K562 (cell line): ENCODE data around the gene NKIRAS2. TPM values are rescaled to one million over a fixed set of nuclear protein-coding genes. Genes with fewer than 3 reads are reported as not detected.
"Not testable (repeated sequence)": the region's sequence is repeated elsewhere in the genome, so short reads cannot be mapped to it uniquely, and the experiment has no call there.

Source experiments
- ATAC-seq: fragments of 200-7000 bp; cut with Tn5 transposase; 3 replicates; pipeline ENCODE4 v1.9.1; 2020; ENCODE audit warnings: moderate library complexity
- BruUV-seq: library from RNA; stranded (reverse); fragments of 400-500 nt; replicated peaks from 2 replicates; lab custom pipeline; 2021; lab: Mats Ljungman, UMichigan
- CTCF ChIA-PET: fragments of 300-600 bp; formaldehyde crosslinking; extraction: SDS; loops from one replicate; lab custom pipeline; 2021; ENCODE audit warnings: low intra/inter-chr PET ratio; lab: Yijun Ruan, JAX
- POLR2A ChIA-PET: fragments of 300-600, 350-650 bp; sonication (Branson Sonifier 250); formaldehyde crosslinking; extraction: SDS; loops from one replicate; lab custom pipeline; 2021; ENCODE audit warnings: antibody characterized with exemption, inconsistent platforms; lab: Yijun Ruan, JAX
- DNase-seq, 4 experiments: peaks; one replicate each; pipeline versions ENCODE4 v3.0.0 to v3.0.0-alpha.2; 2011 to 2018; ENCODE audit warnings: low spot score in 3 of 4, mixed read lengths in 3 of 4; ENCODE audit errors: extremely low read depth in 1 of 4
- FAIRE-seq: peaks from 2 replicates; lab custom pipeline; 2011; peaks lifted over from hg19 to GRCh38; lab: Jason Lieb, UNC
- H2AFZ ChIP-seq: 2 replicates; pipeline ENCODE4 v1.6.0; 2011; ENCODE audit warnings: low read depth, low read length, control low read depth, inconsistent platforms
- H3K27ac ChIP-seq: fragments of 200-600 bp; 3 replicates; pipeline ENCODE4 v1.8.0; 2011; ENCODE audit warnings: low read depth, mild to moderate bottlenecking, control low read depth, inconsistent platforms, low read length, moderate library complexity, mixed read lengths; ENCODE audit errors: extremely low read depth
- H3K27me3 ChIP-seq, 2 experiments: fragments of 300-600 bp in 1 of 2; 2 replicates in 1 of 2; 3 replicates in 1 of 2; pipeline versions ENCODE4 v1.6.0 to v1.8.0; 2011; ENCODE audit warnings: inconsistent platforms in 2 of 2, low read length in 2 of 2, mild to moderate bottlenecking in 1 of 2, mixed read lengths in 1 of 2, moderate library complexity in 1 of 2; ENCODE audit not compliant: control insufficient read depth in 2 of 2, insufficient read depth in 2 of 2
- H3K36me3 ChIP-seq: fragments of 300-600 bp; 3 replicates; pipeline ENCODE4 v1.8.0; 2011; ENCODE audit warnings: mild to moderate bottlenecking, low read length, inconsistent platforms; ENCODE audit not compliant: control insufficient read depth, insufficient read depth
- H3K4me1 ChIP-seq, 2 experiments: fragments of 200-600 bp in 1 of 2; replicated peaks in 1 of 2; 2 replicates in 1 of 2; 3 replicates in 1 of 2; pipeline versions ENCODE4 v1.5.1 to v1.8.0; 2011; ENCODE audit warnings: inconsistent platforms in 2 of 2, low read length in 2 of 2, mild to moderate bottlenecking in 1 of 2, mixed read lengths in 1 of 2, moderate library complexity in 1 of 2; ENCODE audit not compliant: control insufficient read depth in 2 of 2, insufficient read depth in 2 of 2
- H3K4me2 ChIP-seq: 2 replicates; pipeline ENCODE4 v1.6.1; 2011; ENCODE audit warnings: low read length, control low read depth, inconsistent platforms, mixed read lengths; ENCODE audit not compliant: insufficient read depth
- H3K4me3 ChIP-seq: fragments of 200-600 bp; sonication (generic), shearing (Covaris generic); 2 replicates; pipeline ENCODE4 v1.5.1; 2016; ENCODE audit warnings: control low read depth, inconsistent platforms
- H3K79me2 ChIP-seq: fragments of 200-600 bp; 3 replicates; pipeline ENCODE4 v1.8.0; 2011; ENCODE audit warnings: low read length, inconsistent platforms; ENCODE audit not compliant: control insufficient read depth, insufficient read depth
- H3K9ac ChIP-seq, 2 experiments: 2 replicates each; pipeline versions ENCODE4 v1.6.0 to v1.6.1; 2011; ENCODE audit warnings: low read depth in 2 of 2, low read length in 2 of 2, control low read depth in 1 of 2, inconsistent platforms in 1 of 2, mild to moderate bottlenecking in 1 of 2, mixed read lengths in 1 of 2; ENCODE audit not compliant: insufficient read depth in 1 of 2
- H3K9me1 ChIP-seq: one replicate; pipeline ENCODE4 v1.6.0; 2011; ENCODE audit warnings: inconsistent platforms, mild to moderate bottlenecking, low read length, moderate library complexity; ENCODE audit not compliant: control insufficient read depth, insufficient read depth
- H3K9me3 ChIP-seq: replicated peaks from 2 replicates; pipeline ENCODE4 v1.5.1; 2011; ENCODE audit warnings: low read depth, low read length, inconsistent platforms; ENCODE audit not compliant: control insufficient read depth, insufficient read depth
- H4K20me1 ChIP-seq: replicated peaks from 2 replicates; pipeline ENCODE4 v1.6.1; 2011; ENCODE audit warnings: low read length, inconsistent platforms, mixed read lengths; ENCODE audit not compliant: control insufficient read depth, insufficient read depth
- WGBS: fragments of 100-300 bp; shearing (Covaris generic); methylation state at CpG from one replicate; pipeline ENCODE4 v1.1.6; 2016; ENCODE audit warnings: low coverage, mixed read lengths; ENCODE audit not compliant: insufficient coverage; ENCODE audit errors: missing lambda C conversion rate; 5-methylcytosine and 5-hydroxymethylcytosine counted together
- in situ Hi-C: fragments of 300-500 bp; cut with MboI; formaldehyde crosslinking; loops from 4 replicates; pipeline ENCODE4 v1.15.0; 2018; ENCODE audit warnings: inconsistent platforms, mixed read lengths
- intact Hi-C: fragments of 100-400 bp; cut with micrococcal nuclease; formaldehyde crosslinking; loops from 2 replicates; pipeline ENCODE4 v1.14.2; 2022
- polyA plus RNA-seq, 8 experiments: library from polyadenylated mRNA; depleted of rRNA in 4 of 8; stranded (reverse) in 5 of 8; unstranded in 3 of 8; fragments of >200 nt; fragmentation: Nextera tagmentation in 2 of 8; fragmentation: Illumina TruSeq in 1 of 8; extraction: Ambion mirVana in 2 of 8; extraction: Trizol in 1 of 8; gene quantifications; 2 replicates each; pipeline versions ENCODE4 v1.2.1 to v1.2.3, GENCODE V29; 2011 to 2014; ENCODE audit warnings: inconsistent platforms in 1 of 8, missing spikeins in 1 of 8
- total RNA-seq, 7 experiments: library from RNA; depleted of rRNA in 6 of 7; stranded (reverse); fragments of >200 nt in 6 of 7; fragmentation: Illumina TruSeq in 2 of 7; extraction: Trizol in 2 of 7; gene quantifications; 2 replicates each; pipeline versions ENCODE4 v1.2.1 to v1.2.3, GENCODE V29; 2011 to 2021; ENCODE audit warnings: low replicate concordance in 1 of 7
- TF ChIP-seq, protein P1 (sequence below), 2 experiments: fragments of 450-650 bp; IDR thresholded peaks; 2 replicates each; pipeline ENCODE4 v1.6.1; 2016

Gene NKIRAS2
- total and polyA plus RNA-seq, 9 of the 15 experiments (the other 6 are each of a cell fraction or from before 2014, with no cell fraction given), result 10.1 to 65.5 (median 29.8) TPM

DNA sequence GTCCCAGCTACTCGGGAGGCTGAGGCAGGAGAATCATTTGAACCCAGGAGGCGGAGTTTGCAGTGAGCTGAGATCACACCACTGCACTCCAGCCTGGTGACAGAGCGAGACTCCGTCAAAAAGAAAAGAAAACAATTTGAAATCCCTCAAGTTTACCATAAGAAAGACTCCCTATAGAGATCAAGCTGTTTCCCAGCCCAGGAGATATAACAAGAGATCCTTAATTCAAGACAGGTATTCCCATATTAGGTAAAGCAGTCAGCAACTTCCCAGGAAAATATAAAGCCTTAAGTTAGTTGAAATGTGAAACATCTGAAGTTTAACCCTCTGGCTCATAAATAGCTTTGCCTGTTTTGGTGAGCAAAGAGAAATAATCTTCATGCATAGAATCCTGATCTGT is 7.5 kb upstream of the NKIRAS2 start:
- H2AFZ ChIP-seq, H3K4me2 ChIP-seq, DNase-seq, CTCF ChIA-PET, H3K9ac ChIP-seq, in situ Hi-C loops, BruUV-seq, H3K4me3 ChIP-seq, H3K27me3 ChIP-seq, FAIRE-seq, H3K9me3 ChIP-seq, intact Hi-C loops, ATAC-seq, H3K27ac ChIP-seq, H3K9me1 ChIP-seq: not testable (repeated sequence)
- peaks cover 5 to 26% of the 10 kb centered on the region in 2 experiments; a peak in 3 of 5 replicates for H3K4me1 ChIP-seq
- WGBS, result 71% methylated on average over 4 of the region's 4 CpGs
- H4K20me1 ChIP-seq, result peaks cover 26% of the 10 kb centered on the region
- POLR2A ChIA-PET, result interaction anchor here (0.7 to 2.8 kb wide), 4 partner anchors 14 to 46 kb away, joined by 3 to 7 read pairs (median 3); partner anchors contain the start of gene CNP
- H3K79me2 ChIP-seq, result peaks cover 97% of the 10 kb centered on the region
- H3K36me3 ChIP-seq, result peaks cover 63% of the 10 kb centered on the region

DNA sequence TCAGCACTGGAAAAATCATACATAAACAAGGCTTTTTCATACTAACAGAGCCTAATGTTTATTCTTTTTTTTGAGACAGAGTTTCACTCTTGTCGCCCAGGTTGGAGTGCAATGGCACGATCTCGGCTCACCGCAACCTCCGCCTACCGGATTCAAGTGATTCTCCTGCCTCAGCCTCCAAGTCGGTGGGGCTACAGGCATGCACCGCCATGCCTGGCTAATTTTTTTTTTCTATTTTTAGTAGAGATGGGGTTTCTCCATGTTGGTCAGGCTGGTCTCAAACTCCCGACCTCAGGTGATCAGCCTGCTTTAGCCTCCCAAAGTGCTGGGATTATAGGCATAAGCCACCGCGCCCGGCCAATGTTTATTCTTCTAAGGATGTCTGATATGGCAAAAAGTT is 6.2 kb upstream of the NKIRAS2 start:
- ATAC-seq, H3K9me3 ChIP-seq, H3K9ac ChIP-seq, intact Hi-C loops, DNase-seq, H3K4me3 ChIP-seq, H3K9me1 ChIP-seq, H2AFZ ChIP-seq, H3K27ac ChIP-seq, in situ Hi-C loops, FAIRE-seq, BruUV-seq, H3K27me3 ChIP-seq: not testable (repeated sequence)
- Histone ChIP-seq H4K20me1 (peaks cover 26% of the 10 kb centered on the region), H3K4me2 (peak overlapping the region; percentile 19; the same call in 1 of the 2 replicates), H3K4me1 (peaks cover 8 to 33% of the 10 kb centered on the region in 2 experiments; a peak in 3 of 5 replicates), H3K79me2 (peaks cover 98% of the 10 kb centered on the region), H3K36me3 (peaks cover 61% of the 10 kb centered on the region)
- TF ChIP-seq, protein P1, sequence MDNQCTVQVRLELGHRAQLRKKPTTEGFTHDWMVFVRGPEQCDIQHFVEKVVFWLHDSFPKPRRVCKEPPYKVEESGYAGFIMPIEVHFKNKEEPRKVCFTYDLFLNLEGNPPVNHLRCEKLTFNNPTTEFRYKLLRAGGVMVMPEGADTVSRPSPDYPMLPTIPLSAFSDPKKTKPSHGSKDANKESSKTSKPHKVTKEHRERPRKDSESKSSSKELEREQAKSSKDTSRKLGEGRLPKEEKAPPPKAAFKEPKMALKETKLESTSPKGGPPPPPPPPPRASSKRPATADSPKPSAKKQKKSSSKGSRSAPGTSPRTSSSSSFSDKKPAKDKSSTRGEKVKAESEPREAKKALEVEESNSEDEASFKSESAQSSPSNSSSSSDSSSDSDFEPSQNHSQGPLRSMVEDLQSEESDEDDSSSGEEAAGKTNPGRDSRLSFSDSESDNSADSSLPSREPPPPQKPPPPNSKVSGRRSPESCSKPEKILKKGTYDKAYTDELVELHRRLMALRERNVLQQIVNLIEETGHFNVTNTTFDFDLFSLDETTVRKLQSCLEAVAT (IDR thresholded peaks at IDR 0.05), result peak in 1 of 2 experiments; percentile 81; a peak in 2 of 4 replicates
- ChIA-PET POLR2A (interaction anchor here (1.1 to 2.8 kb wide), 3 partner anchors 9 to 48 kb away, joined by 4 to 7 read pairs (median 4); partner anchors contain the start of gene CNP), CTCF (interaction anchor here (0.7 kb wide), 1 partner anchor 1488 kb away, joined by 3 read pairs; no protein-coding TSS in a partner anchor)
- 90% methylated on average over 12 of the region's 12 CpGs for WGBS
